Tibial nerve (tissue), 4 donors: ENCODE results near the gene SLC4A7. TPM values are rescaled to one million over a fixed set of nuclear protein-coding genes. Genes with fewer than 3 reads are reported as not detected.

Experiments used
- DNase-seq, 2 donors: peaks; one replicate each; pipeline ENCODE4 v3.0.0-alpha.2; 2019; ENCODE audit warnings: low spot score in 2 of 2
- H3K27ac ChIP-seq, 4 donors: fragments of 200-600 bp; sonication (generic) in 3 of 4; one replicate each; pipeline ENCODE4 v1.5.1; 2017 to 2019; ENCODE audit warnings: mild to moderate bottlenecking in 1 of 4
- H3K27me3 ChIP-seq, 2 donors: fragments of 200-600 bp; sonication (generic) in 1 of 2; one replicate each; pipeline versions ENCODE4 v1.5.1 to v1.6.0; 2017 to 2019
- H3K36me3 ChIP-seq, 3 donors: fragments of 200-600 bp; sonication (generic); one replicate each; pipeline ENCODE4 v1.5.1; 2018 to 2019
- H3K4me1 ChIP-seq, 4 donors: fragments of 200-600 bp; sonication (generic) in 3 of 4; one replicate each; pipeline ENCODE4 v1.5.1; 2017 to 2019
- H3K4me3 ChIP-seq, 4 donors: fragments of 200-600 bp; sonication (generic) in 3 of 4; one replicate each; pipeline ENCODE4 v1.5.1; 2017 to 2019; ENCODE audit warnings: mild to moderate bottlenecking in 1 of 4, moderate library complexity in 1 of 4
- H3K9me3 ChIP-seq, 4 donors: fragments of 200-600 bp; sonication (generic) in 3 of 4; one replicate each; pipeline ENCODE4 v1.5.1; 2017 to 2019
- CTCF ChIP-seq, 5 experiments: fragments of 200-600 bp in 3 of 5; fragments of 450-650 bp in 2 of 5; sonication (generic) in 3 of 5; IDR thresholded peaks; one replicate each; pipeline ENCODE4 v1.5.1; 2016 to 2019; ENCODE audit warnings: antibody characterized with exemption in 5 of 5, mild to moderate bottlenecking in 3 of 5, moderate library complexity in 2 of 5
- EP300 ChIP-seq, 2 donors: sonication (generic); formaldehyde crosslinking; IDR thresholded peaks; one replicate each; pipeline ENCODE4 v1.6.1; 2017; ENCODE audit warnings: antibody characterized with exemption in 2 of 2, mild to moderate bottlenecking in 1 of 2
- POLR2A ChIP-seq, 2 donors: fragments of 450-650 bp; IDR thresholded peaks; one replicate each; pipeline ENCODE4 v1.6.1; 2017; ENCODE audit warnings: antibody characterized with exemption in 2 of 2, mild to moderate bottlenecking in 2 of 2, moderate library complexity in 2 of 2
- WGBS, 2 donors: methylation state at CpG; one replicate each; pipeline ENCODE4 v1.1.5; 2018; 5-methylcytosine and 5-hydroxymethylcytosine counted together
- total RNA-seq, 4 donors: library from RNA; depleted of rRNA; stranded (reverse); fragments of >200 nt; gene quantifications; one replicate each; pipeline ENCODE4 v1.1.0, GENCODE V29; 2016

SLC4A7 gene
- total RNA-seq, 4 donors from 2014 or later = 29.9 to 44.7 (median 40.3) TPM

DNA sequence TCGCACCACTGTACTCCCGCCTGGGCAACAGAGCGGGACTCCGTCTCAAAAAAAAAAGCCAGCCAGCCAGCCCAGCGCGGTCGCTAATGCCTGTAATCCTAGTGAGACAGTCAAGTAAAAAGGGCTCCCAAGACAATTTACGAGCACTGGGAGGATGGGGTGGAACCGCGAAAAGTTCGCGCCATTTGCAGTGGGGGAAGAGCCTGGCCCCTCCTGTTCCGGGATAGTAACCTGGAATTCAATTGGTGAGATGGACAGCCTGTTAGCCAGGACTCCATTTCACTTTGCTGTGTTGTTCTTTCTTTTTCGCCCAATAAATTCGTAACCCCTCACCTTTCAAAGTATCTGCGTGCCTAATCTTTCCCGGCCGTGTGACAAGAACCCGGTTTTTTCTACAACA is 19.5 kb downstream of the SLC4A7 start:
- Histone ChIP-seq H3K4me1 (peaks cover 0 to 13% (median 3%) of the 10 kb centered on the region in 4 donors), H3K36me3 (peaks cover 0 to 6% (median 0%) of the 10 kb centered on the region in 3 donors), H3K27ac (no peak overlapping the region), H3K27me3 (no peaks in the 10 kb centered on the region), H3K9me3 (no peaks in the 10 kb centered on the region), H3K4me3 (no peak overlapping the region)
- WGBS, 2 donors = 97 to 98% methylated on average over 19 of the region's 19 CpGs
- TF ChIP-seq EP300 (IDR thresholded peaks at IDR 0.05) (no peak), CTCF (IDR thresholded peaks at IDR 0.05) (no peak), POLR2A (IDR thresholded peaks at IDR 0.05) (no peak)
- DNase-seq = no peak

GRCh38 chr3:27462228-27462627 is 22.0 kb downstream of the SLC4A7 start:
- WGBS, 2 donors = 93 to 96% methylated on average over 8 of the region's 8 CpGs
- peaks cover 0 to 8% (median 1%) of the 10 kb centered on the region in 4 donors for H3K4me1 ChIP-seq

DNA sequence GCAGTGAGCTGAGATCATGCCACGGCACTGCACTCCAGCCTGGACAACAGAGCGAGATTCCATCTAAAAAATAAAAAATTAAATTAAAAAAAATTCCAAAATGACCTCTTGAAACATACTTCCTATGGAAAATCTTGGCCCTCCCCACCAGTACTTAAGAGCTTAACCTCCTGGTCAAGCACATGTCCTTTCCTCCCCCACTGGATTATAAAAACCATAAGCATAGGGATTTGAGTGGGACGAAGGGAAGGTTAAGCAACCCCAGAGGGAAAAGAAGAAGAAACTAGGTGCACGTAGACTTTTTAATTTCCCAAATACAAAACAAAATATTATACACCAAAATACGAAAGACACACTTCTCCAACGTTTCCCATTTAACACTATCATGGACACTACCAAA is 25.3 kb downstream of the SLC4A7 start:
- TF ChIP-seq CTCF (IDR thresholded peaks at IDR 0.05) = no peak
- TF ChIP-seq EP300 (IDR thresholded peaks at IDR 0.05) = no peak
- no peak for TF ChIP-seq POLR2A (IDR thresholded peaks at IDR 0.05)
- no peak for DNase-seq
- Histone ChIP-seq H3K36me3 (peaks cover 0 to 6% (median 0%) of the 10 kb centered on the region in 3 donors), H3K9me3 (no peaks in the 10 kb centered on the region), H3K27me3 (no peaks in the 10 kb centered on the region), H3K4me3 (no peak overlapping the region), H3K4me1 (peaks cover 0 to 19% (median 6%) of the 10 kb centered on the region in 4 donors), H3K27ac (no peak overlapping the region)
- 64 to 68% methylated on average over 6 of the region's 6 CpGs for WGBS, 2 donors

More at GRCh38 chr3:27462228-27462627, 22.0 kb downstream of the SLC4A7 start:
- TF ChIP-seq POLR2A (IDR thresholded peaks at IDR 0.05) (no peak), EP300 (IDR thresholded peaks at IDR 0.05) (no peak), CTCF (IDR thresholded peaks at IDR 0.05) (no peak)
- no peaks in the 10 kb centered on the region for H3K9me3 ChIP-seq
- no peaks in the 10 kb centered on the region for H3K27me3 ChIP-seq
- peaks cover 0 to 6% (median 0%) of the 10 kb centered on the region in 3 donors for H3K36me3 ChIP-seq
- H3K4me3 ChIP-seq = no peak overlapping the region
- DNase-seq = no peak
- no peak overlapping the region for H3K27ac ChIP-seq

GRCh38 chr3:27456554-27456953 is 27.6 kb downstream of the SLC4A7 start:
- no peak for TF ChIP-seq CTCF (IDR thresholded peaks at IDR 0.05)
- no peak for TF ChIP-seq EP300 (IDR thresholded peaks at IDR 0.05)
- TF ChIP-seq POLR2A (IDR thresholded peaks at IDR 0.05) = no peak
- H3K4me3 ChIP-seq = no peak overlapping the region
- H3K27ac ChIP-seq = no peak overlapping the region
- no peaks in the 10 kb centered on the region for H3K27me3 ChIP-seq
- WGBS, 2 donors = 80 to 90% methylated on average over 2 of the region's 2 CpGs
- no peaks in the 10 kb centered on the region for H3K36me3 ChIP-seq
- peaks cover 0 to 24% (median 11%) of the 10 kb centered on the region in 4 donors for H3K4me1 ChIP-seq
- DNase-seq = no peak
- no peaks in the 10 kb centered on the region for H3K9me3 ChIP-seq

- TF ChIP-seq POLR2A (IDR thresholded peaks at IDR 0.05) (no peak), CTCF (IDR thresholded peaks at IDR 0.05) (no peak), EP300 (IDR thresholded peaks at IDR 0.05) (no peak)
These were observed 29.3 kb downstream of the SLC4A7 start for GRCh38 chr3:27454914-27455313.

More at GRCh38 chr3:27454914-27455313, 29.3 kb downstream of the SLC4A7 start:
- H3K4me1 ChIP-seq = peaks cover 0 to 24% (median 11%) of the 10 kb centered on the region in 4 donors
- H3K9me3 ChIP-seq = no peaks in the 10 kb centered on the region
- no peaks in the 10 kb centered on the region for H3K27me3 ChIP-seq
- no peak for DNase-seq
- H3K27ac ChIP-seq = peak overlapping the region in 2 of 4 donors; percentile 51 to 65
- no peak overlapping the region for H3K4me3 ChIP-seq
- no peaks in the 10 kb centered on the region for H3K36me3 ChIP-seq
